Astrocyte of the hippocampus (primary cell): Measurements from ENCODE around the gene FAM181A.

Experiments used
- DNase-seq: peaks from one replicate; pipeline ENCODE4 v3.0.0; 2011; ENCODE audit warnings: low read depth, low spot score

Gene FAM181A

DNA sequence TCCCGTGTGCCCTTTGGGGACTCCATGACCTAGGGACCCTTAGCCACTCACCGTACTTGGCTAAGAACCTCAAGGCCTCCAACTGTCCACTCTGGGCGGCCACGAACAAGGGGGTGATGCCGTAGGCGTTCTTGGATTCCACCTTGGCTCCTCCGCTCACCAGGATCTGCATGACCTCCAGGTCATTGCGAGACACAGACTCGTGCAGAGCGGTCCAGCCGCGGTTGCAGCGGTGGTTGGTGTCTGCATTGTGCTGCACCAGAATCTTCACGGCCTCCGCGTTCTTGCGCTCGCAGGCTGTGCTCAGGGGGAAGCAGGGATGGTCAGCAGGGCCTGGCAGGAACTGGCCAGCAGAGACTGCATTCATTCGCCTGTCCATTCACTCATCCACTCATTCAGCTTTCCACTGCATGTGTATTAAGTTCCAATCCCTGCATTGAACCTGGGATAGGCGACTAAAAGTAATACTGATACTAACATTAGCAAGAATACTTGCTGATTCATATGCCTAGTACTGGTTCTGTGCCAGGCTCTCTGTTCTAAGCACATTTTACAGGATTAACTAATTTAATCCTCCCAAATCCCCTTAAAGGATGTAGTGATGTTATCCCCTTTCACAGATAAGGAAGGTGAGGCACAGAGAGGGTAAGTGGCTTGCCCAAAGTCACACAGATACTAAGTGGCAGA, 23.9 kb downstream of the FAM181A start:
- no peak for DNase-seq

DNA sequence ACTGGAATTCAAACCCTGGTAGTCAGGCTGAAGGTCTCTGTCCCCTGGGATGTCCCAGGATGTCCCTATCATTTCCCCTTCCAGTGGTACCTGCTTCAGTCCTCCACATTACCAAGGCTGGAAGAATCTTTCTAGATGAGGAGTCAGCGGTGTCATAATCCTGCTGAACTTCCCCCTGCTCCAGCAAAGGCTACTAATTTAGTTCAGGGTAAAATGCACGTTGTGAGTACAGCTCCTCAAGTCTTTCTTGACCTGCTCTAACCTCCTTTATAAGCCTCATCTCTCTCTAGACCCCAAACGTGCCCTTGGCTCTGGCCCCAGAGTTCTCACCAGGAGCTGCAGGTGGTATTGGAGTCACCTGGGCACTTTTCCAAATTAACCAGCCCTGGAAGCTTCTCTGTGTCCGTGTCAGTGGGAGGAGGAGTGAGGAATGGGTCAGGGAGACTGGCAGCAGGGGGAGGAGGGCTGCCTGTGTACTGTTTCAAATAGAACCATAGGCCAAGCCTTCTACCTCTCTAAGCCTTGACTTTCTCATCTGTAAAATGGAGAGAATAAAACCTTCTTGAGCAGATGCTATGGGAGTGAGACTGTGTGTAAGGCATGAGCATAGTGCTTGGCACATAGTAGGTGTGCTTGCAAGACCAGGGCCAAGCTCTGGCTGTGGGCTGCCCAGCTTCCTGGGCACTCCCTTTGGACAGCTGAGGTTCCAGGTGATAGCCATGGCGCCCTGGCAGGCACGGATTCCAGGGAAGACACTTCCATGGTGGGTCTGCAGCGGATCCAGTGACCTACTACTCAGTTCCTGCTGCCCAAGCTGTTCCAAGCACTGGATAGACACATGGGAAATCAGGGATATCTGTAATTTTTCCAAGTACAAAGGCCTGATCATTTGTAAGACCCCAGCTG, 24.7 kb downstream of the FAM181A start:
- no peak for DNase-seq

DNA sequence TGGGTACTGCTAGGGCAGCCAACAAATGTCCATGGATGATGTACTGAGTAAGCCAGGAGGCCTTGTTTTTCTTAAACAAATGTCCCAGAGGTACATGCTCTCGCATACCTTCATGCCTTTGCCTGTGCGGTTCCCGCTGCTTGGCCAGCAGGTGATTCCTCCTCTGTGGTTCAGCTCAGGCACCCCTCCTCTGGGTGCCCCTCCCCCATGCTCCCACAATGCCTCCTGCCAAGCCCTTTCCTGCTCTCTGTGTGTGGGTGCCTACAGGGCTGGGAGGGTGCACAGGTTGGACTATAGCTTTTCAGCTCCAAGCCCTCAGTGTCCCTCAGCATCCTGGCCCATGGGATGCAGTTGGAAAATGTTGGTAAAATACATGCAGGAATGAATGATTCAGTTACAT, 25.7 kb downstream of the FAM181A start:
- no peak for DNase-seq

DNA sequence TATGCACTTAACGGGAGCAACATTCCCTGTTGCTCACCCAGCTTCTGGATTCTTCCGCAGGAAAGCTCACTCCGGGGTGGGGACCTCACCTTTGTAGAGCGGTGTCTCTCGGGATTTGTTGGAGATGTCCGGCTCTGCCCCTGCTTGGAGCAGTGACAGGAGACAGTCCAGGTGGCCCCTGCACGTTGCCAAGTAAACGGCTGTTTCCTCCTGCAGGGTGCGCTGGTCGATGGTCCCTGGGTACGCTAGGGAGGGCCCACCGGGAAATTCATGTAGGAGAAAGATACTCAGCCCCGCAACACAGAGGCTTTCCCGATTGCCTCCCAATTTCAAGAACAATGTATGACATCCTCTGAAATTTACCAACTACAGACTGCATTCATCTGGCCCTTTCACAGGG, 26.1 kb downstream of the FAM181A start:
- no peak for DNase-seq

DNA sequence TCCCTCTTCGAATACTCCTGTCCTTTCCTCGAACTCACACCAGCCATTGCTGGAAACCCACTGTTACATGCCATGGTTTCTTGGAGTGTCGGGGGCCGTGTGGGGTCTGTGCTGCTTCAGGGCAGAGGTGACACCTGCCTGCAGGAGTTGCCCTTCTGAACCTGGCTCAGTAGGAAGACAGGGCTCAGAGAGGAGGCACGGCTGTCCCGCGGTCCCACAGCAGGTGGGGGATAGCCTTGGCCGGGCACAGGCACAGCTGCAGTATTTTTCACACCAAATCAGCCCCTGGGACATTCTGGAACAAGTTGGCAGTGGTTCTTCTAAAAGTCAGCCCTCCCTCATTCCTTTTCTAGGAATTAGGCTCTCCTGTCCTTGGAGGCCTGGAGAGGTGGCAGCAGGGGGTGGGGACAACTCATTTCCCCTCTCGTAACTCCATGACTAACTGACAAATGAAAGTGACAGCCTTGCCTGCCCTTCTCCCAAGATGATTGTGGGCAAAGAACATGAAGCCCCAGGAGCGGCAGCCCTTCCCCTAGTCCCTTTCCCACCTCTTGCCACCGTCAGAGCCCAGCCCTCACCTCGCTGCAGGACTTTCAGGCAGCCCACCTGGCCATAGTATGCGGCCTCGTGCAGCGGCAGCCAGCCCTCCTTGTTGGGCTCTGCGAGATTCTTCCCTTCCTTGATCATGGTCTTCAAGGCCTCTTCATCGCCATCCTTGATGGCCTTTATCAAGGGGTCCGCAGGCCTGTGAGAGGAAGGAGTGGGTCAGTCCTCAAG, 26.8 kb downstream of the FAM181A start:
- no peak for DNase-seq

DNA sequence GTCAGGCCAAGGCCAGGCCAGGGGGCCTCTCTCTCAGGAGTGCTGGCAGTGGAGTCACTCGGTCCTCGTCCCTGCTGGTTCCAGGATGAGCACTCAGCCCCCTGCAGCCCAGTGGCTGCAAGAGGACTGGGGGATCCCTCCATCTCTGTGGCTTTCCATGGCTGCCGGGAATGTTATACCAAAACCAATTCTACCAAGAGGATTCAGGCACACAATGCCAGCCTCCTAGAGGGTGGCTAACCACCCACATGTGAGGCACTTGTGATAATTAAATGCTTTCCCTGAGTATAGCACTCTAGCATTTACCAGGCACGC, 27.3 kb downstream of the FAM181A start:
- DNase-seq, result no peak

DNA sequence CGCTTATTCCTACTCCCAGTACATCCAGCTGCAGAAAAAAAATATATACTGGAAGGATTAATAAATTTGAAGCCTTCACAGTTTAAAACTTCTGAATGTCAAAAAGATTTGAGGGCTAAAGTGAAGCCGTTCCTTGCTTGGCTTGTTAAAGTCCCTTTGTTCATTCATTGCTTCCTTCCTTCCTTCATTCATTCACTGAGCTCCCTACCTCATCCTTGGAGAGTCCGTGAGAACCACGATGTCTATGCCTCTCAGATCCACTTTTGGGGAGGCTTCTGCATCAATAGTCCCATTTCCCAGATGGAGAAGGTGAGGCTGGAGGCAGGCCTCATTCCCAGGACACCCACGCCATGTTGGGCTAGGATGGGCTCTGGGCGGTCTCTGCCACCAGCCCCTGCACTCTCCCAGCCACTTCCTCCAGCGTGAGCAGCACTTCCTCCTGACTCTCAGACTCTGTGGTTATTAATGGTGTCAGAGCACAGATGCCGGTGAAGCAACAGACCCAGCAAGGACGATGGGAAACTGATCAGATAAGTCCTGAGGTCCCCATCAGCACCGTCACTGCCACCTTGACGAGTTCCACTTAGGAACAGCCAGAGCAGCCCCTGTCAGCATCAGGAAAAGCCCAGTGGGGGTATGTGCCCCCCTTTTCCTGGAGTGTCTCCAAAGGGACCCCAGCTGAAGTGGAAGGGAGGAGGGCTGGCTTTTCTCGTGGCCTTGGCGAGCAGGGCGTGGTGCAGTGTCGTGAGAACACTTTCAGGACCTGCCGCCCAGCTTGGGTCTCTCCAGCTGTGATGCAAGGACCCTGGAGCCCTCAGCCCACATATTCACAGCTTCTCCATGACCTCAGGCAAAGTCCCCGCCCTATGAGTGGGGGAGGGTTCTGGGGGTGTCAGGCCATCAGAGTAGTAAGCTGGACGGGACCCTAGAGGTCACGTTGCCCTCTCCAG, 28.0 kb downstream of the FAM181A start:
- DNase-seq, result no peak

DNA sequence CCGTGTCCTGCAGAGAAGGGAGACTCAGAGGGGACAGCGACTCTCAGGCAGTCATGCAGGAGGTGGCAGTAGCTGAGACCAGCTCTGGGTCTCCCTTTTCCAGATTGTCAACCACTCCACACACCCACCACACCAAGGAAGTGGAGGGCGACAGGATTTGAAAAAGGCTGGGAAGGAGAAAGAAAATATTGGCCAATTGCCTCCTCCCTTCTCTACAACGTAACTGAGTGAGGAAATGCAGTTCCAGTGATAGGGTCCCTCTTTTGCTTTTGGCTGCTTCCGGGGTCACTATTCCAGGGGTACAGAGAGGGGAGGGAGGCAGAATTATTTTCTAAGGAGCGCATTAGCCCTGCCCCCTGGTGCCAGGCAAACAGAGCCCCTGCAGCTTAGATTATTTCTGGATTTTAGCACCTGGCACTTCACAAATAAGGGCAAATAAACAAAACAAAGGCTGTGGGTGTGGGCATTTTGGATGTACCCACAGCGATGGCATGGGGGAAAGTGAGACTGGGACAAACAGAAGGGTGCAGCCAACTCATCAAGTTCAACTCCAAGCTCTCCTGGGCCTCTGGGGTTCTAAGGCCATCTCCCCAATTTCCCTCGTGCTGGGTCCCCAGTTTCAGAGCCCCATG, 28.8 kb downstream of the FAM181A start:
- DNase-seq, result no peak

DNA sequence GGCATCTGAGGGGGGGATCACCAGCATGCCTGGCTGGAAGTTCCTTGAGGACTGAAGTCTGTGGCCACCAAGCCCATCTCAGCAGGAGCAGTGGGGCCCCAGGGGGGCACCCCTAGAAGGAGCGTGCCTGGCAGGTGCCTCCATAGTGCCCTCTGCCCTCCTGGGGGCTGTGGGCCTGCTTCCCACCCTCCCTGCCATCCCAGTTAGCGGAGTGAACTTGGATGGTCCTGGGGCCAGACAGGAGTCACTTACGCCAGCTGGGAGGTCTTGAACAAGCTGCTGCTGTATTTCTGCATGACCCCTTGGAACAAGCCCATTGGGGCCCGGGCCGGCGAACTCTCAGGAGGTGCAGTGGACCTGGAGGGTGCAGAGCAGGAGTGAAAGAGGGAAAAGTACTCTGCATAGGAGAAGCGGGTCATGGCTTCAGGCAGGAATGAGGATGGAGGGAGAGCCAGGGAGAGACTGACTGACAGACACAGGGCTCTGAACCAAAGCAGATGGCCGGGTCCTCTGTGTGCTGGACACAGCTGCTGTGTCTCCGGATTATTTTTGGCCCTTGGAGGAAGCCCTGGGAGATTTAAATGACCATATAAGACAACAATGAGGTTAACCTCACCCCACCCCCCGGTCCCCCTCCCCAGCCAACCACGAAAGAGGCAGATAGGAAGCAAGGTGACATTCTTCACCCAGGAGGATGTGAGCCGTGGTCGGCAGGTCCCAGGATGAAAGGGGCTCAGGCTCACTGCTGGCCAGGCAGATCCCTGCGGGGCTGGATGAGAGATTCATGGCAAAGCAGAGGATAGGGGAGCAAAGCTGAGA, 29.6 kb downstream of the FAM181A start:
- no peak for DNase-seq

DNA sequence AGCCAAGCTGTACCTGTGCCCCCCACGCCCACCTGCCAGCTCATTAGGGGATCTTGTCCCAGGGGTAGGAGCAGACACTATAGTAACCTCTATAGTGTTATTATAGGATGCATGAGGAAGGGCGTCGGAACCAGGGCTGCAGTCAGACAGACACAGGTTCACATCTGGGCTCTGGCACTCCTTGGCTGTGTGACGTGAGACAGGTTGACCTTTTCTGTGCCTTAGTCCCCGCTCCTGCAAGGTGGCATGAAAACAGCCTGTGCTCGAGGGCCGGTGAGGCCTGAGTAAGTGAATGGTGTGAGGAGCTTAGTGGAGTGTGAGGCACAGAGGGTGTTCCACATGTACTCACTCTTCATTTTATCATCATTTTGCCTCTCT, 30.2 kb downstream of the FAM181A start:
- DNase-seq, result no peak

DNA sequence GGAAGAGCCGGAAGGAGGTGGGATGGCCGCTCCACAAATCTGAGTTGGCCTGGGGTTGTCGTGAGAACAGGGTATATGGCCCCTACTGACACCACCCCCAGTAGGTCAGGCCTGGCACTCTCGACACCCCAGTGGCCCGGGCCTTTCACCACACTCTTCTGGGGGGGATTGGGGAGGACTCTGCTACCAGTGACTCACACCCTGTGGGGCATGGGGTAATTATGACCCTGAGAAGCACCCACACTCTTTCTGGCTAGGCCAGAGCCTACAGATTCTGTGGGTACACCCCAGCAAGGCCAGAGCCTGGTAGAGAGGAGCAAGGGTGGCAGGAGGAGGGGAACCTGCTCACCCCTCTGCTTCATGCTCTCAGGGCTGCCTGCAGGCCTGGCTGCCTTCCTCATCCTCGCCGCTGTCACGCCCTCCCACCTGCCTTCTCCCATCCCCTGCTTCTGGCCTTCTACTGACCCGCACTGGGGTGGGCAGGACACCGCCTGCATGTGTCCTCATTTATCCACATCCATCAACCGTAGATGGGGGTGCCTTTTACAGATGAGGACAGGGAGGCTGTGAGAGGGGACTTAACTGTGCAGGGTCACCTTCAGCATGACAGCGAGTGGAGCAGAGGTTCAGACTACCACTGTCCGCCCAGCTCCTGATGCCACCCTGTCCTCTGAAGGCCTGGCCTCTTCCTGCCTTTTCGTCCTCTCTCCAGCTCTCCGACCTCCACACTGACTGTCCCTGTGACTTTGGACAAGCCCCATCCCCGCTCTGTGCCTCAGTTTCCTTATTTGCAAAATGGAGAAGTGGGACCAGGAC, 30.8 kb downstream of the FAM181A start:
- no peak for DNase-seq

DNA sequence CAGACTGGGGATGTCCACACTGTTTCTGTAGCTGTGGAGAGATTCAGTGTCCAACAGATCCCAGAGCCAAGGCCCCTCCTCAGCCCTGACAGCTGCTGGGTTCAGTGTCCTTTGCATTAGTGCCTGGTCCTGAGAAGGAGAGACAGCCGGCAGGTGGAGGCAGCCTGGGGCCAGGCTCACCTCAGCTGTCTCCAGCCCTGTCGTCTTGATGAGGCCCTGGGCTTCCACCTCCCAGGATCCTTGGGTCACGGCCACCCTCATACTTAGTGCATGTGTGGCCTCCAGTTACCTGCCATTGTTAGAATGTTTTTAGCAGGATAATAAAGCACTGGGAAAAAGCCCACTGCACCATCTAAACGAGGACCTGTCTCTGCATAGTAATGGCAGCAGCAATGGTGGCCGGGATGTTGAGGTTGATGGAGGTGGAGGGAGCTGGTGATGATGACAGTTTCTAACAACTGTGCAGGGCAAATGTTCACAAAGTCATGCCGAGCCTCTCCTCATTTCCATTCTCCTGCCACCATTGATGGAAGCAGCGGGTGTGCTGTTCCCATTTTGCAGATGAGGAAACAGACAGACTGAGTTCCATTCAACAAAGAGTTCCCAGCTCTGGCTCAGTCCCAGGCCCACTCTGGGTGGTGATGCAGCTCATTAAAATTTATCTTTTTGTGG, 31.6 kb downstream of the FAM181A start:
- no peak for DNase-seq

DNA sequence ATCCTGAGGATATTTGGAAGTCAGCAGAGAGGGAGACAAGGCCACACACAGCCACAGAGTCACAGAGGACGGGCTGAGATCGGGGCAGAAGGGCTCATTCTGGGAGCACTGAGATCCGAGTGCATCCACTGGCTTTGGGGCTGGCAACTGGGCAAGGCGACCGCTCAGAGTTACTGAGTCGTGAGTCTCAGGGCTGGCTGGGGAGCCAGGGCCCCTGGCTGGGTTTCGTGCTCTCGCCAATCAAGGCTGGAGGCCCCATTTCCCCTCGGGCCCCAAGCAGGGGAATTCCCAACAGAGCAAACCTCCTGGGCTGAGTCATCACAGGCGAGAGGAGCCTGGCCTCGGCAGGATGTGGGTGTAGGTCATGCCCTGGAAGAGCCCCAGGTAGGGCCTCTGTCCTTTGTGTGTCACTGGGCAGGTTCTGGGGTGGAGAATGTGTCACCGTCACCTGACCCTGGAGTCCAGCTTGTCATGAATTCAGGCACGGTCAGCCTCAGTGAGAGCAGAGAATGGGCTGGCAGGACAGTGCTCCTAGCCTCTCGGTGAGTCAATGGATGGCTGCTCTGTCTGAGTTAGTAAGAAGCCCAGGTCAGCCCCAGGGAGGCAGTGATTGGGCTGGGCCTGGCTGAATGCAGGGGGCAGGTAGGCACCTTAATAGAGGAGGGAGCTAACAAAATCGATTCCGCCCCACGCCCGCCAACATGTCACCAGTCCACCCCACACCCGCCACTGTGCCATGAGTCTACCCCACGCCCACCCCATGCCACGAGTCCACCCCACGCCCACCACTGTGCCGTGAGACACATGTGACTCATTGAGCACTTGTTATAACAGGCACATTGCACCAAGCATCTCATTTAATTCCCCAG, 32.3 kb downstream of the FAM181A start:
- peak; percentile 94 for DNase-seq

DNA sequence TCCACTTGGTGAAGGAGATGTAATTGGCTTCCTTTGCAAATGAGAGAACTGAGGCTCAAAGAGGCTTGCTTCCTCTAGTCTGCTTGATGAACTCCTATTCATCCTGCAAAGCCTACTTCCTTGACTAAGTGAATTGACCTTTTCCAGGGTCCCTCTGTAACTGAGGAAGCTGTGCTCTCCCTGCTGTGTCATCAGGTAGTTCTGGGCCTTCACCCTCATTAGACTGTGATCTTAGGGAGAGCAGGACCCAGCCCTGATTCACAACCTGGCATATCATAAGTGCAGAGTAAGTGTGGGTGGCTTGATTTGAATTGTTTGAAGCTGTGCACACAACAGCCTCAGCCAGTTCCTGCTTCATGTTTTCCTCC, 32.9 kb downstream of the FAM181A start:
- DNase-seq, result no peak

DNA sequence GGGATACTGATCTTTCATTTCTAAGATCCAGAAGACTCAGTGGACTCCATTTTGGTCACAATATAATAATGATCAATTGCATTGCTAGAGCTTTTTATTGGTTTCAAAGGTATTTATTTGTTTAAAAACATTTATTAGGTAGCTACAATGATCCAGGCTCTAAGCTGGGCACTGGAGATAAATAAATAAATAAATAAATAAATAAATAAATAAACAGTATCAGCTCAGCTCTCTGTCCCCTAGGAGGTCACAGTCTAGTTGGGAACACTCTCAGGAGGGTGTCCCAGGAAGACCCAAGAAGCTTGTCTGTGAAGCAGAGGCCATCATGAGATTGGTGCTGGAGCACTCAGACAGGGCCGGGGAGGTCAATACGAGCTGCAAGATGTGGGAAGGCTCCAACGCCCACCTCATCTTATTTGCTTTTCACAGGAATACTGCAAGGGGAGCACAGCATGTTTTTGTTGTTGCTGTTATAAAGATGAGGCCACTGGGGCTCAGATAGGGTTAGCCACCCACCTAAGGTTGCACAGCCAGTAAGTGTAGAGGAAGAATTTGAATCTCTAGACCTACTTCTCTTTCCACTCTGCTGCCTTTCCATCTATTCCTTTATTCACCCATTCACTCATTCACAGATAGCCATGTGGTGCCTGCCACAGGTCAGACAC, 33.8 kb downstream of the FAM181A start:
- DNase-seq, result no peak

DNA sequence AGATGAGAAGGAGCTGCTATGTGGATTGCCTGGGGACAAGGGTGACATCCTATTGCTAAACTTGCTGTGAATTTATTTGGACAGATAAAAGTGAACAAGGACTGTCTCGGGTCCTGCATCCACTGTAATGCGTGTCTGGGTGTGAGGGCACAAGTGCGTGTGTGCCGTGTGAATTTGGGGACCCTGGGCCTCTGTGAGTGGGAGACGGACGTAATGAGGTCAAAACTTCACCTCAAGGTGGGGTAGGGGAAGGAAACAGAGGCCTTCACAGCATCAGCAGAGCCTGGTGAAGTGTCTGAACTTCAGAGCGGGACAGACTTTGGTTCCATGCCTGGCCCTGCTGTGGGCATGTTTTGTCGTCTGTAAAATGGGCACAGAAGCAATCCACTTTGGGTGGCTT, 34.5 kb downstream of the FAM181A start:
- no peak for DNase-seq
